HPDE6-E6E7 (cell line): ENCODE data around the gene KPNA6.
"Not testable (repeated sequence)": the region's sequence is repeated elsewhere in the genome, so short reads cannot be mapped to it uniquely, and the experiment has no call there.

ENCODE experiments used
- DNase-seq: peaks from one replicate; pipeline ENCODE4 v3.0.0; 2011; ENCODE audit warnings: missing footprints; ENCODE audit errors: extremely low spot score

The KPNA6 gene

GRCh38 chr1:32100807-32101708 is 6.8 kb upstream of the KPNA6 start:
- no peak for DNase-seq

- DNase-seq = no peak
Measured at GRCh38 chr1:32104127-32104526, 3.7 kb upstream of the KPNA6 start.

GRCh38 chr1:32105338-32105737 is 2.5 kb upstream of the KPNA6 start:
- no peak for DNase-seq

GRCh38 chr1:32106663-32107275 is 1.1 kb upstream of the KPNA6 start:
- DNase-seq = no peak

- no peak for DNase-seq
Measured at GRCh38 chr1:32111040-32111623, 3.3 kb downstream of the KPNA6 start.

- DNase-seq = no peak
Measured at GRCh38 chr1:32111789-32112188, 3.9 kb downstream of the KPNA6 start.

- DNase-seq = no peak
Measured at GRCh38 chr1:32112806-32113375, 5.0 kb downstream of the KPNA6 start.

GRCh38 chr1:32113436-32113835 is 5.6 kb downstream of the KPNA6 start:
- DNase-seq = not testable (repeated sequence)

GRCh38 chr1:32114420-32114819 is 6.6 kb downstream of the KPNA6 start:
- DNase-seq = no peak

GRCh38 chr1:32115496-32115895 is 7.6 kb downstream of the KPNA6 start:
- no peak for DNase-seq

- no peak for DNase-seq
Measured at GRCh38 chr1:32116531-32116930, 8.7 kb downstream of the KPNA6 start.

- no peak for DNase-seq
Measured at GRCh38 chr1:32122151-32122550, 14.3 kb downstream of the KPNA6 start.

GRCh38 chr1:32123361-32123760 is 15.5 kb downstream of the KPNA6 start:
- DNase-seq = not testable (repeated sequence)

GRCh38 chr1:32125313-32125712 is 17.5 kb downstream of the KPNA6 start:
- DNase-seq = no peak

GRCh38 chr1:32126770-32127169 is 18.9 kb downstream of the KPNA6 start:
- DNase-seq = no peak

GRCh38 chr1:32127409-32128198 is 19.7 kb downstream of the KPNA6 start:
- no peak for DNase-seq

- no peak for DNase-seq
Measured at GRCh38 chr1:32128479-32128878, 20.6 kb downstream of the KPNA6 start.

GRCh38 chr1:32128964-32129363 is 21.1 kb downstream of the KPNA6 start:
- no peak for DNase-seq

GRCh38 chr1:32133950-32134280 is 26.1 kb downstream of the KPNA6 start:
- DNase-seq = not testable (repeated sequence)

GRCh38 chr1:32137111-32137510 is 29.3 kb downstream of the KPNA6 start:
- no peak for DNase-seq

GRCh38 chr1:32138965-32139364 is 31.1 kb downstream of the KPNA6 start:
- no peak for DNase-seq
